LoVo (cell line): ENCODE data around the gene TCAF1.
"Not testable (repeated sequence)": the region's sequence is repeated elsewhere in the genome, so short reads cannot be mapped to it uniquely, and the experiment has no call there.

ENCODE experiments used
- DNase-seq: peaks from one replicate; pipeline ENCODE4 v3.0.0-alpha.2; 2016; ENCODE audit warnings: low spot score

The TCAF1 gene

GRCh38 chr7:143850682-143851081, 51.3 kb downstream of the TCAF1 start:
- DNase-seq: no peak

DNA sequence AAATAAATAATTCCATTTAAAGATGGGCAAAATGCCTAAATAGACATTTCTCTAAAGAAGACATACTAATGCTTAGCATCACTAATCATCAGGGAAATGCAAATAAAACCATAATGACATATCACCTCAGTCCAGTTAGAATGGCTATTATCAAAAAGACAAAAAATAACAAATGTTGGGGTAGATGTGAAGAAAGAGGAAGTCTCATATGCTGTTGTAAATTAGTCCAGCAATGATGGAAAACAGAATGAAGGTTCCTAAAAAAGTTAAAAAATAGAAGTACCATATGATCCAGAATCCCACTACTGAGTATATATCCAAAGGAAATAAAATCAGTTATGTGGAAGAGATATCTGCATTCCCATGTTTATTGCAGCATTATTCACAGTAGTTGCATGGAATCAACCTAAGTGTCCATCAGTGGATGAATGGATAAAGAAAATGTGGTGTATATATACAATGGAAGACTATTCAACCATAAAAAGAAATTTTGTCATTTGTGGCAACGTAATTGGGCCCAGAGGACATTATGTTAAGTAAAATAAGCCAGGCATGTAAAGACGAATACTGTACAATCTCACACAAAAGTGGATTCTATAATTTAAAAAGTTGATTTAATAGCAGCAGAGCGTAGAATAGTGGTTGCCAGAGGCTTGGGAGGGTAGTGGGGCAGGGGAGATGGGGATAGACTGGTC, 52.0 kb downstream of the TCAF1 start:
- no peak for DNase-seq

DNA sequence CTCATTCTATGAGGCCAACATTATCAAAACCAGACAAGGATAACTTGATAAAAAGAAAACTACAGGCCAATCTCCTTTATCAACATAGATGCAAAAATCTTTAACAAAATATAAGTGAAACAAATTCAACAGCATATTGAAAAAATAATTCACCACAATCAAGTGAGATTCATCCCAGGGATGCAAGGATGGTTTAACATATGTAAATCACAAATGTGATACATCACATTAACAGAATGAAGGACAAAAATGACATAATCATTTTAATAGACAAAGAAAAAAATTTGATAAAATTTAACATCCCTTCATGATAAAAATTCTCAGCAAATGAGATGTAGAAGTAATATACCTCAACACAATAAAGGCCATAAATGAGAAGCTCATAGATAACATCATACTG, 53.8 kb downstream of the TCAF1 start:
- no peak for DNase-seq

DNA sequence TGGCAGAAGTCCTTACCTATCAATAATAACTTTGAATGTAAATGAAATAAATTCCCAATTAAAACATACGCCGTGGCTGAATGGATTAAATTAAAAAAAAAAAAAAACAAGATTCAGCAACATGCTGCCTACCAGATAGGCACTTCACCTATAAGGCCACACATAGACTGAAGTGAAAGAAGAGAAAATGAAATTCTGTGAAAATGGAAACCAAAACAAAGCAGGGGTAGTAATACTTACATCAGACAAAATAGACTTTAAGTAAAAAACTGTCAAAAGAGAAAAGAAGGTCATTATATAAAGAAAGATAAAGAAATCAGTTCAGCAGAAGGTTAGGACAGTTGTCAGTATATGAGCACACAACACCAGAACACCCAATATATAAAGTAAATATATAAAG, 55.3 kb downstream of the TCAF1 start:
- DNase-seq: no peak

DNA sequence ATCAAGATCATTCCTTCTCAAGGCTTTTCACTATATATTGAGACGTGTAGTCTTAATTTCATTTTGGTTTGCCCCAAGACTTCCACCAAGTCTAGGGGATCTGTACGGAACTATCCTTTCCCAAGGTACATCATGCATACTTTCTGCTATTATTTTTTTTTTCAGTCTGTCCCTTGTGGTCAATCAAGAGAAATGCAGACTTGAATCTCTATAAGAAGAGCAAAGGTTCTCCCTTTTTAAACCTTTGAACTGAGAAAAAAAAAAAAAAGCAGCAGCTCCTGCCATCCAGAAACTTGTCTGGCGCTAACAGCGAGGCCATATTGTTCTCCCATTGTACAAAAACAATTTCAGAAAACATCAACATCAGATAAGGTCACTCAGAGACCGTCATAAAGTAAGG, 60.3 kb downstream of the TCAF1 start:
- not testable (repeated sequence) for DNase-seq

GRCh38 chr7:143840062-143840461, 61.9 kb downstream of the TCAF1 start:
- not testable (repeated sequence) for DNase-seq

DNA sequence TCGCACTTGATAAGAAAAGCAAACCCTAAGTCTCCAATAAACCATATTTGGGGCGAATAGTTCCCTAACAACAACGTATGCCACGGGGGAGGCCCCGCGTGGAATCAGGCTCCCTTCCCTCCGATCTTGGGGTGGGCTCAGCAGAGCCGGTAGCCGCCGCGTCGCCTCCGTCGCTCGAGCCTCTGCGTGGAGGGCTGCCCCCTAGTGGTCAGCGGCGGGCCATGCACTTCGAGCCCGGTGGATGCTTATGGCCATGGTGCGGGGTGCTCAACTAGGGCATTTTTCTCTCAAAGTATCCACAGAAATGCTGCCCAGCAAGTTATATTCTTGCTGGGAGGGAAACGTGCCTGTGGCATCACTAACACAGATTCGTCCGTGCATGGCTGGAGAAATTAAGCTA, 64.8 kb downstream of the TCAF1 start:
- not testable (repeated sequence) for DNase-seq

GRCh38 chr7:143836622-143837021, 65.4 kb downstream of the TCAF1 start:
- DNase-seq: not testable (repeated sequence)

GRCh38 chr7:143836088-143836487, 65.9 kb downstream of the TCAF1 start:
- DNase-seq: not testable (repeated sequence)

DNA sequence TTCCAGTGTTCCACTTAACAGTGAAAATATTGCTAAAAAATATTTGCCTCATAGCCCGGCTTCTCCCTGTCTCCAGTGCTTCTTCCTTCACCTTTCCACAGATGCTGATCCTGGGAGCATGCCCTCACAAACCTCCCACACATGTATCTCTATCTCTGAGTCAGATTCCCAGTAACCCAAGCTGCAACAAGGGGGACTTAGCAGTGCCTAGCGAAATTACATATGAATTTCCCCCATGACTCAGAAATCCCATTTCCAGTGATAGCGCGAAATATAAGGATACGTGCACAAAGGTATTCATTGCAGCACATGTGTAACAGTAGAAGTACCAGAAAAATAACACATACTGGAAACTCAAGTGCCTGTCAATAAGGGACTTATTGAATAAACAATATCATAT, 75.4 kb downstream of the TCAF1 start:
- DNase-seq: not testable (repeated sequence)

DNA sequence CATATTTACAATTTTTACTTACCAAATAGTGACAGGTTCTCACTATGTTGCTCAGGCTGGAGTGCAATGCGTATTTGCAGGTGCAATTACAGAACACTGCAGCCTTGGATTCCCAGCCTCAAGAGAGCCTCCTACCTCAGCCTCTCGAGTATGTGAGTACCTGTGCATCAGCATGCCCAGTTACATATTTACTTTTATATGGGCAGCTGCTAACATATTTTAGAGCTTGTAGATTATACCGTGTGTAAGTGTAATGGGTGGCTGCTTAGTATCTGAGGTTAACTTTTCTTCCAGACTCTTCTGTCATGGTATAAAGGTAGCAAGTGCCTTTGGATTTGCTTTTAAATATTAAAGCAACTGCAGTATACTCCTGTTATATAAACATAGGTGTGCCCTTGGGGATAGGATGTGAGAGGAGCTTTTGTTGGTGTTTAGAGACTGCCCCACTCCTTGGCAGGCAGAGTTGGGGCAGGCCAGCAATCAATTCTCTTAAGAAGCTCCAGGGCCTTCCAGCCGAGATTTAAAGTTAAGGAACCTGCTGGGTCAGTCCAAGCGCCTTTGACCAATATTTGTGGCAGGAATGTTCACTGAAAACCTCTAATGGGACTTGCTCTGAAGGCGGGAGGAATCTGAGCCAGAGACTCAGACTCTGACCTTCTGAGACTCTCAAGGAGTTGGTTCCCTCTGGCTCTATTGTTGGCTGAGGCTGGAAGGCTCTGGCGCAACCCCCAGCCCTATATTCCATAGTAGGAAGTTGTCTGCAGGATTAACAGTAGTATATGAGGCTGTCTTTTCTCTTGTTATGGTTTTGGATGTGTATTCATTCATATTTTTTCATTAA, 77.5 kb downstream of the TCAF1 start:
- DNase-seq: not testable (repeated sequence)

GRCh38 chr7:143823634-143824294, 78.2 kb downstream of the TCAF1 start:
- not testable (repeated sequence) for DNase-seq

DNA sequence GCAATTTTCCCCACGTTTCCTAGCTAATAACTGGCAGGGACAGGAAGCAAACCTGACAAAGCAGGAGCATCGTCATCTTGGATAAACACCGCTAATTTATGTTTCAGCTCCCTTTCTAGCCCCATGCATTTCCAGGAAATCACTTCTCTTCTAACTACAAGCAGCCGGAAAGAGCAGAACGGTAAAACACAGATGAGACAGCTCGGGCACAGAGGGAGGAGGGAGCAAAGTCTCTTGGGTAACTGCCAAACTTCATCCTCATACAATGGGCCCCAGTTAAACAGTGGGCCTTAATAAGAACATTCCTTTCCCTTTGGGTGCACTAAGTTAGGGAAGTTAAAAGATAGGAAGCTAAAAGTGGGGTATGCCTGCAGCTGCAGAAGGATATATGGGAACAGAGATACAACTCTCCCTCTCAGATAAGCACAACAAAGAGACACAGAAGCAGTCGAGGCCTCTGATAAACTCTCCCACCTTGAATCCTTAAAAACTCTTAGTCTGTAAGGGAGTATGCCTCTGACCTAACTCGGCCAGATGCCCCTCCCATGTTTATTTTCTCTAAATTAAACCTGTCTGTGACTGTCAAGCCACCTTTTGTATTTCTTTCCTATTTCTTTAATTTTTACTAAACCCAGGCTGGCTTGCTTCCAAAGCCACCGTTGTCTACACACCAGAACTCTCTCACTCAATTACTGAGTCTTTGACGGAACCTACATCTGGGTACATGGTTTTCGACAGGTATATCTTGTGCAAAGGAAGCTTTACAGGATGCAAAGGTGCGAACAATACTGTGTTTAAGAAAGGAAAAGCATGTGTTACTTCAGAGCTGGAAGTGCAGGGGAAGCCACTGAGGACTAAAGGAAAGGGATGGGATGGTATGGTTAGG, 80.3 kb downstream of the TCAF1 start:
- DNase-seq: not testable (repeated sequence)

DNA sequence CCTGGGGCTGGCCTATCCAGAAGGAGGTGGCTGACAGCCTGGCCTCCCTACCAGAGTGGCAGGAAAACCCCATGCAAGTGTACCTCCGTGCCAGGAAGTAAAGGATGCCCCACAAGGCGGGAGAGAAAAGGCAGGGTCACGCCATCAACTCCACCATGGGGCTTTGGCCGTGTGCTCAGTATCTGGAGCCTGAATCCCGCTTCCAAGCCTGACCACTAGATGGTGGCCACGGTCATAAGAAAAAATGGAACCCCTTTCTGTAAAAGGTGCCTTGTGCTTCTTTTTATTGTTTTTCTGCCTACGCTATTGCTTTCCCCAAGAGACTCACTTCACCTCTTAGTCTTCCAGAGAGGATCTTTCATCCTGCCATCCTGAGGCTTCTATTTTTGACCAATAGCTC, 84.1 kb downstream of the TCAF1 start:
- DNase-seq: not testable (repeated sequence)

- not testable (repeated sequence) for DNase-seq
These were observed 85.4 kb downstream of the TCAF1 start for GRCh38 chr7:143816471-143817133.

DNA sequence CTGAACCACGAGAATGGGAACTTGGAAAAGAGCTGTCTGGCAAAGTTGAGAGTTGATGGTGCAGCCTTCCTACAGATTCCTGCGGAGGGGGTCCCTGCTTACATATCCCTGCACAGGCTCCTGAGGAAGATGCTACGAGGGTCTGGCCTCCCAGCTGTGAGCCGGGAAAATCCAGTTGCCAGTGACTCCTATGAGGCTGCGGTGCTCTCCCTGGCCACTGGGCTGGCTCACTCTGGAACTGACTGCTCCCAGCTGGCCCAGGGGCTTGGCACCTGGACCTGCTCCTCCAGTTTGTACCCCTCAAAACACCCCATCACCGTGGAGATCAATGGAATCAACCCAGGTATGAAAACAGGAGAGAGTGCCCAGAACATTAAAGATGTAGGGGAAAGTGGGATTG, 91.3 kb downstream of the TCAF1 start:
- DNase-seq: not testable (repeated sequence)

- not testable (repeated sequence) for DNase-seq
These were observed 95.3 kb downstream of the TCAF1 start for GRCh38 chr7:143806664-143807071.
